Parathyroid adenoma (tissue), 2 donors: ENCODE measurements around the gene FAM117A.

ENCODE experiments used
- H2AFZ ChIP-seq: fragments of 300-600 bp; sonication (generic); one replicate; pipeline ENCODE4 v1.7.0; 2017; ENCODE audit warnings: antibody characterized with exemption, mild to moderate bottlenecking
- H3K27ac ChIP-seq: fragments of 300-600 bp; sonication (generic); one replicate; pipeline ENCODE4 v1.7.0; 2017
- H3K27me3 ChIP-seq: fragments of 300-600 bp; sonication (generic); one replicate; pipeline ENCODE4 v1.7.0; 2017; ENCODE audit warnings: low read length; ENCODE audit not compliant: control insufficient read depth, insufficient read depth
- H3K36me3 ChIP-seq: fragments of 300-600 bp; sonication (generic); one replicate; pipeline ENCODE4 v1.7.0; 2017; ENCODE audit warnings: low read length; ENCODE audit not compliant: control insufficient read depth, insufficient read depth
- H3K4me1 ChIP-seq: fragments of 300-600 bp; sonication (generic); one replicate; pipeline ENCODE4 v1.7.0; 2017; ENCODE audit warnings: control low read depth
- H3K4me2 ChIP-seq: fragments of 300-600 bp; sonication (generic); one replicate; pipeline ENCODE4 v1.7.0; 2017; ENCODE audit warnings: low read length
- H3K4me3 ChIP-seq: fragments of 300-600 bp; sonication (generic); one replicate; pipeline ENCODE4 v1.7.0; 2017; ENCODE audit warnings: low read depth, low read length
- H3K79me2 ChIP-seq: fragments of 300-600 bp; sonication (generic); one replicate; pipeline ENCODE4 v1.7.0; 2017; ENCODE audit warnings: control low read depth
- H3K9ac ChIP-seq: fragments of 300-600 bp; sonication (generic); one replicate; pipeline ENCODE4 v1.7.0; 2017; ENCODE audit warnings: mild to moderate bottlenecking
- H3K9me3 ChIP-seq: fragments of 300-600 bp; sonication (generic); one replicate; pipeline ENCODE4 v1.7.0; 2017; ENCODE audit warnings: low read length; ENCODE audit not compliant: control insufficient read depth
- TF ChIP-seq, protein P1 (sequence below): fragments of 300-600 bp; sonication (generic); IDR thresholded peaks from one replicate; pipeline ENCODE4 v1.7.0; 2017; ENCODE audit warnings: antibody characterized with exemption, mild to moderate bottlenecking
- donor health status: primary hyperparathyroidism.

The FAM117A gene

GRCh38 chr17:49707246-49707607 lies 56.7 kb downstream of the FAM117A start:
- no peaks in the 10 kb centered on the region for H3K27me3 ChIP-seq
- peak overlapping the region; percentile 93 for H3K4me3 ChIP-seq
- TF ChIP-seq, protein P1, sequence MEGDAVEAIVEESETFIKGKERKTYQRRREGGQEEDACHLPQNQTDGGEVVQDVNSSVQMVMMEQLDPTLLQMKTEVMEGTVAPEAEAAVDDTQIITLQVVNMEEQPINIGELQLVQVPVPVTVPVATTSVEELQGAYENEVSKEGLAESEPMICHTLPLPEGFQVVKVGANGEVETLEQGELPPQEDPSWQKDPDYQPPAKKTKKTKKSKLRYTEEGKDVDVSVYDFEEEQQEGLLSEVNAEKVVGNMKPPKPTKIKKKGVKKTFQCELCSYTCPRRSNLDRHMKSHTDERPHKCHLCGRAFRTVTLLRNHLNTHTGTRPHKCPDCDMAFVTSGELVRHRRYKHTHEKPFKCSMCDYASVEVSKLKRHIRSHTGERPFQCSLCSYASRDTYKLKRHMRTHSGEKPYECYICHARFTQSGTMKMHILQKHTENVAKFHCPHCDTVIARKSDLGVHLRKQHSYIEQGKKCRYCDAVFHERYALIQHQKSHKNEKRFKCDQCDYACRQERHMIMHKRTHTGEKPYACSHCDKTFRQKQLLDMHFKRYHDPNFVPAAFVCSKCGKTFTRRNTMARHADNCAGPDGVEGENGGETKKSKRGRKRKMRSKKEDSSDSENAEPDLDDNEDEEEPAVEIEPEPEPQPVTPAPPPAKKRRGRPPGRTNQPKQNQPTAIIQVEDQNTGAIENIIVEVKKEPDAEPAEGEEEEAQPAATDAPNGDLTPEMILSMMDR = no peak
- H3K4me1 ChIP-seq = peaks cover 6% of the 10 kb centered on the region
- H3K9ac ChIP-seq = peak overlapping the region; percentile 78
- no peaks in the 10 kb centered on the region for H3K36me3 ChIP-seq
- H3K4me2 ChIP-seq = peak overlapping the region; percentile 96
- peak overlapping the region; percentile 94 for H2AFZ ChIP-seq
- peak overlapping the region; percentile 99 for H3K27ac ChIP-seq
- H3K9me3 ChIP-seq = no peaks in the 10 kb centered on the region
- peaks cover 8% of the 10 kb centered on the region for H3K79me2 ChIP-seq

DNA sequence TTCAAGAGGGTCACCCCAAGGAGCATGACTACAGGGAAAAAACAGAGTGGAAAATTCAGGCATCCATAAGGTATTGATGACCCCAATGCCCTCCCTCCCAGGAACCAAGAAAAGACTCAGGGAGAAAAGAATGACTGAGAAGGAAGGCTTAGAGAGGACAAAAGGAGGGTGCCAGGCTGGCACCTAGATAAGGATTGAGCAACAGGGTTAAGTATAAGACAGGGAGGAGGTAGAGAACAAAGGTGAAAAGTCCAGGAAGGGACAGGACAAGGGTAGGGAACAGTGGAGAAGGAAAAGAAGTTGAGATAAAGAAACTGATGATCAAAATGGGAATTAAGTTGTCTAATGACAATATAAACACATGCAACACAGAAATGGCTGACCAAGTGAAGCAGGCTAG lies 58.7 kb downstream of the FAM117A start:
- peaks cover 6% of the 10 kb centered on the region for H3K4me1 ChIP-seq
- H3K79me2 ChIP-seq = peaks cover 8% of the 10 kb centered on the region
- no peak overlapping the region for H2AFZ ChIP-seq
- no peak overlapping the region for H3K9ac ChIP-seq
- H3K4me3 ChIP-seq = no peak overlapping the region
- TF ChIP-seq, protein P1 = no peak
- H3K27ac ChIP-seq = no peak overlapping the region
- H3K27me3 ChIP-seq = no peaks in the 10 kb centered on the region
- H3K36me3 ChIP-seq = no peaks in the 10 kb centered on the region
- H3K9me3 ChIP-seq = no peaks in the 10 kb centered on the region
- no peak overlapping the region for H3K4me2 ChIP-seq

- Histone ChIP-seq H3K9me3 (no peaks in the 10 kb centered on the region), H3K27me3 (no peaks in the 10 kb centered on the region), H3K4me1 (peaks cover 6% of the 10 kb centered on the region), H2AFZ (no peak overlapping the region), H3K4me2 (no peak overlapping the region), H3K27ac (no peak overlapping the region), H3K9ac (no peak overlapping the region), H3K4me3 (no peak overlapping the region), H3K79me2 (peaks cover 8% of the 10 kb centered on the region), H3K36me3 (no peaks in the 10 kb centered on the region)
- TF ChIP-seq, protein P1 = peak; percentile 42
Measured at GRCh38 chr17:49703557-49704277, 60.2 kb downstream of the FAM117A start.

GRCh38 chr17:49700960-49701359 lies 63.0 kb downstream of the FAM117A start:
- H3K27ac ChIP-seq = no peak overlapping the region

More at GRCh38 chr17:49700960-49701359, 63.0 kb downstream of the FAM117A start:
- H3K79me2 ChIP-seq = no peaks in the 10 kb centered on the region
- H3K4me2 ChIP-seq = no peak overlapping the region
- H3K9ac ChIP-seq = no peak overlapping the region
- H3K9me3 ChIP-seq = no peaks in the 10 kb centered on the region
- no peak overlapping the region for H3K4me3 ChIP-seq
- no peaks in the 10 kb centered on the region for H3K27me3 ChIP-seq
- TF ChIP-seq, protein P1 = no peak
- H2AFZ ChIP-seq = no peak overlapping the region
- H3K36me3 ChIP-seq = no peaks in the 10 kb centered on the region
- no peaks in the 10 kb centered on the region for H3K4me1 ChIP-seq
